DMS 273 treated with DMSO at 0.1 percent for 48 hours (cell line): ENCODE results near the gene SGK2.
"Not testable (repeated sequence)": the region's sequence is repeated elsewhere in the genome, so short reads cannot be mapped to it uniquely, and the experiment has no call there.

ENCODE experiments used
- DNase-seq: peaks from one replicate; lab custom pipeline; 2025; lab: John Stamatoyannopoulos, UW

The SGK2 gene

GRCh38 chr20:43601960-43602359, 43.1 kb downstream of the SGK2 start:
- not testable (repeated sequence) for DNase-seq

- DNase-seq = no peak
Measured at GRCh38 chr20:43603124-43603523, 44.3 kb downstream of the SGK2 start.

GRCh38 chr20:43605715-43606114, 46.9 kb downstream of the SGK2 start:
- DNase-seq = no peak

- not testable (repeated sequence) for DNase-seq
Measured at GRCh38 chr20:43607278-43607677, 48.5 kb downstream of the SGK2 start.

GRCh38 chr20:43631598-43631997, 72.8 kb downstream of the SGK2 start:
- DNase-seq = no peak
